Central memory CD8-positive, alpha-beta T cell (primary cell): ENCODE data around the gene ZNF526.
A peak's percentile ranks its signal among the peaks of the same experiment; 100 is the strongest.

ENCODE experiments used
- ATAC-seq: fragments of 150-1000 bp; cut with Tn5 transposase; replicated peaks from 2 replicates; pipeline ENCODE4 v1.10.0; 2022; ENCODE audit warnings: mild to moderate bottlenecking, moderate FRiP score, moderate number of reproducible peaks; ENCODE audit not compliant: poor library complexity, severe bottlenecking; ENCODE audit errors: extremely low read depth
- DNase-seq, 2 donors: peaks; one replicate each; pipeline ENCODE4 v3.0.0; 2021; ENCODE audit warnings: low spot score in 2 of 2
- H3K27ac Mint-ChIP-seq: one replicate; pipeline ENCODE4 v1.8.0; 2022; ENCODE audit warnings: low read depth, mild to moderate bottlenecking, moderate library complexity, mixed read lengths
- H3K27me3 Mint-ChIP-seq: one replicate; pipeline ENCODE4 v1.8.0; 2022; ENCODE audit warnings: mixed read lengths
- H3K36me3 Mint-ChIP-seq: one replicate; pipeline ENCODE4 v1.8.0; 2022; ENCODE audit warnings: mild to moderate bottlenecking, moderate library complexity, mixed read lengths; ENCODE audit not compliant: insufficient read depth
- H3K4me1 Mint-ChIP-seq: one replicate; pipeline ENCODE4 v1.8.0; 2022; ENCODE audit warnings: mixed read lengths
- H3K4me3 Mint-ChIP-seq: one replicate; pipeline ENCODE4 v1.8.0; 2022; ENCODE audit warnings: mild to moderate bottlenecking, moderate library complexity, mixed read lengths
- H3K9me3 Mint-ChIP-seq: one replicate; pipeline ENCODE4 v1.8.0; 2022; ENCODE audit warnings: mixed read lengths

ZNF526 gene

DNA sequence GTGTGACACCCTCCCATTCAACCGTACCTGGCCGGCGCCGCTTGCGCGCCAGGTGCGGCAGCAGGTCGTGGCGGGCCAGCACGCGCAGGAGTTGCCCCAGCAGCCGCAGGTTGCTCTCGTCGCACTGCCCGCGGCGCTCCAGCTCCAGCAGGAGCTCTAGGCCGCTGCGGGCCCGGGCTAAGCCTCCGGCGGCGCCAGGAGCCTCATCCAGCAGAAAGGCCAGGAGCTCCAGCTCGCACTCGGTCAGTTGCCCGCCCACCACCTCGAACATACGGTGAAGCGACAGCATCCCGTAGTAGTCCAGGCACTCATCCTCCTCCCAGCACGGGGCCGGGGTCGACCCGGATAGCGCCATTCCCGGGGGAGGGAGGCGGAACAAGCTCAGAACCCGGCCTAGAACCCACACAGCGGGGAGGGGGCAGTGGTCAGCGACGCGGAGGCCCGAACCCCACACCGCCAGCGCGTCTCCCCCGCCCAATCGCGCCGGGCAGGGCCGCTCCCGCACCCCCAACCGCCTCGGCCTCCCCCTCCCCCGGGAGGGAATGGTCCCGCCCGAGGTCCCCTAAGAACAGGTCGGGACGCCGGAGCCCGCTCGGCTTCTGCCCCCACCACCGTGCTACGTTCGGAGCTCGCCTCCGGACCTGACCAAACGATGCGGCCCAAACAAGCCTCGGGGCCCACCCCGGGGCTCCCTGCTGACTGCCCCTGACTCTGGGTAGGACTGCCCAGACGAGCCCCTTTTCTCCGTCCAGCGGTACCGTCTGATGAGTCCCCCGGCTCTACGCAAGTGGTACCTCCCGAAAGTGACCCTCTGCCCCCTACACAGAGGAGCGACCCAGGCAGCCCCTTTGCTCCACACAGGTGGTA, 3.2 kb upstream of the ZNF526 start:
- H3K36me3 Mint-ChIP-seq: peaks cover 52% of the 10 kb centered on the region
- DNase-seq: peak in 1 of 2 donors; percentile 23
- no peaks in the 10 kb centered on the region for H3K9me3 Mint-ChIP-seq
- peaks cover 72% of the 10 kb centered on the region for H3K4me1 Mint-ChIP-seq
- H3K27me3 Mint-ChIP-seq: no peaks in the 10 kb centered on the region
- no peak for ATAC-seq
- H3K4me3 Mint-ChIP-seq: peak overlapping the region; percentile 96
- H3K27ac Mint-ChIP-seq: peak overlapping the region; percentile 97

DNA sequence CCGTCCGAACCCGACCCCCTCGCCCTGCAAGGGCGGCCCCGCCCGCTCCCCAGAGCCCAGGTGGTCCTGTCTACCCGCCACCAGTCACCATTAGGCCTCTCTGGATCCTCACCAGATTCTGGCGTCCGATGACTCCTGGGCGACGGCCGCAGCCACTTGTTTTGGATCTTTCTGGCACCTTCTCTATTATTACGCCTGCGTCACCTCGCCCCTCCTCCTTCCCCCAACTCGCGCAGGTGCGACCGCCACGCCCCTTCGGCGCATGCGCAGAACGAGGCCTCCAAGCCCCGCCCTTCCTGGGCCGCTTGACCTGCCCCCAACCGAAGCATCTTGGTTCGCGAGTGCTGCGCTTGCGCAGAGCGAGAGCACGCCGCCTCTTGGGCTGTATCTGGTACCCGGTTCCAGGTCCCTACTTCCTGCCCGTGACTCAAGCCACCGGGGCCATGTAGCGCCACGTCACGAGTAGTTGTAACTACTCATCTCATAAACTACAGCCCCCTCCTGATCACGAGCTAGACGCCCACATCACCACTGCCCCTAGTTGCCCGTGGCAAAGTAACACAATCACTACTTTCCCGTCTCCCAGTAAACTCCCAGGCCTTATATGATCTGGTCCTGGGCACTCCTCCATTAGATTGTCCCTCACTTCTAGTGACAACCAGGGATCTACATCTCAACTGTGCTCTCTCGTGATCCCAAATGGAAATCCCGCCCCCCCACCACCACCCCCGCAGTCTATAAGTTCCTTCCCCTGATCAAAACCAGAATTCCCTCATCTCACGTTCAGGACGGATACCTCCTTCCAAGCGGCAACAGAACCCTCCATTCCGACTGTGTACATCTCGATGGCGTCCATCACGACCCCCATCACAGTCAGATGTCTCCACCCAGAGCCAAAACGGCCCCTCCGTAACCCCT, 2.3 kb upstream of the ZNF526 start, which contains the start of gene DEDD2:
Gene DEDD2 (minus strand): TSS at position 158 of the 918 bp plus-strand sequence. CDS start 670 bp downstream, outside the sequence.
- Mint-ChIP-seq H3K4me1 (peaks cover 76% of the 10 kb centered on the region), H3K36me3 (peaks cover 43% of the 10 kb centered on the region), H3K4me3 (peak within 1 kb of the TSS; percentile 96), H3K27ac (peak within 1 kb of the TSS; percentile 97), H3K9me3 (no peaks in the 10 kb centered on the region), H3K27me3 (no peaks in the 10 kb centered on the region)
- peak; percentile 74 for ATAC-seq
- DNase-seq: peak; percentile 100

DNA sequence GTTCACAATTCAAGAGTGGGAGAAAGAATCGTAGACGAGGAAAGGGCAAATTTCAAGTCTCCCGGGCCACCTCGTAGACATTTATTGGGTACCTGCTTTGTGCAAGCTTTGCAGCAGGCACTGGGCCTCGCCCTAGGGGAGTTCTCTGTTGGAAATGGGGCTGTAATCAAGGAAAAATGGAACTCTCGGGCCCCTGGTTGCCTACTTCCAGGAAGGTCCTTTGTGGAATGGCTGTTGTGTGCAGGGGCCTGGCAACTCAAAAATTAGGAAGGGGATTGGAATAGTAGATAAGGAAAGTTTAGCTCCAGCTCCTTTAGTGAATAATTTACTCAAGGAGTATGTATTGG, 612 bp downstream of the ZNF526 start:
- DNase-seq: no peak
- Mint-ChIP-seq H3K27me3 (no peaks in the 10 kb centered on the region), H3K9me3 (no peaks in the 10 kb centered on the region), H3K36me3 (peaks cover 34% of the 10 kb centered on the region), H3K4me1 (peaks cover 52% of the 10 kb centered on the region), H3K27ac (peak overlapping the region; percentile 95), H3K4me3 (peak overlapping the region; percentile 95)
- ATAC-seq: no peak

GRCh38 chr19:42224940-42225717, 5.0 kb downstream of the ZNF526 start:
- Mint-ChIP-seq H3K27me3 (no peaks in the 10 kb centered on the region), H3K4me1 (peaks cover 41% of the 10 kb centered on the region), H3K4me3 (no peak overlapping the region), H3K9me3 (no peaks in the 10 kb centered on the region), H3K36me3 (peaks cover 19% of the 10 kb centered on the region), H3K27ac (no peak overlapping the region)
- DNase-seq (no peak), ATAC-seq (no peak)

- ATAC-seq (no peak), DNase-seq (no peak)
- Mint-ChIP-seq H3K4me1 (peaks cover 34% of the 10 kb centered on the region), H3K36me3 (peaks cover 22% of the 10 kb centered on the region), H3K27ac (no peak overlapping the region), H3K9me3 (no peaks in the 10 kb centered on the region), H3K27me3 (no peaks in the 10 kb centered on the region), H3K4me3 (no peak overlapping the region)
These were observed 5.7 kb downstream of the ZNF526 start for GRCh38 chr19:42225718-42226292.

DNA sequence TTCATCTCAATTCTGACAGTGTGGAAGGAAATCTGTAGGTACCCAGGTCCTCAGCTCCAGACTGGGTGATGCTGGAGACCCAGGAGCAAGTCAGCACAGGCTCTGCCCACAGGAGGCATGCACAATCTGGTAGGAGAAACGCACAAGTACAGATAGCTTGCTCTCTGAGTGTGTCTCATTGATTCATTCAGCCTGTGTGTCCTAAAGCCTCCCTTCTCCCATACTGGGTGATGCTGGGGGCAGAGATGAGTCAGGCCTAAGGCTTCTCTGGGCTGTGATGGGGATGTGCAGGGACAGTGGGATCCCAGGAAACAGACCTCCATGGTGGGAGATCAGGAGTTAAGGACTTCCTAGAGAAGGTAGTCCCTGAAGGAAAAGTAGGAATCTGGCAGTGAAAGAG, 6.8 kb downstream of the ZNF526 start:
- H3K4me1 Mint-ChIP-seq: peaks cover 31% of the 10 kb centered on the region
- DNase-seq (no peak), ATAC-seq (no peak)
- H3K36me3 Mint-ChIP-seq: peaks cover 29% of the 10 kb centered on the region
- no peak overlapping the region for H3K27ac Mint-ChIP-seq
- H3K27me3 Mint-ChIP-seq: no peaks in the 10 kb centered on the region
- H3K4me3 Mint-ChIP-seq: no peak overlapping the region
- H3K9me3 Mint-ChIP-seq: no peaks in the 10 kb centered on the region

- Mint-ChIP-seq H3K4me1 (peaks cover 23% of the 10 kb centered on the region), H3K27ac (no peak overlapping the region), H3K27me3 (no peaks in the 10 kb centered on the region), H3K36me3 (peaks cover 26% of the 10 kb centered on the region), H3K9me3 (no peaks in the 10 kb centered on the region), H3K4me3 (no peak overlapping the region)
- DNase-seq (no peak), ATAC-seq (no peak)
These were observed 8.5 kb downstream of the ZNF526 start for GRCh38 chr19:42228641-42229040.

DNA sequence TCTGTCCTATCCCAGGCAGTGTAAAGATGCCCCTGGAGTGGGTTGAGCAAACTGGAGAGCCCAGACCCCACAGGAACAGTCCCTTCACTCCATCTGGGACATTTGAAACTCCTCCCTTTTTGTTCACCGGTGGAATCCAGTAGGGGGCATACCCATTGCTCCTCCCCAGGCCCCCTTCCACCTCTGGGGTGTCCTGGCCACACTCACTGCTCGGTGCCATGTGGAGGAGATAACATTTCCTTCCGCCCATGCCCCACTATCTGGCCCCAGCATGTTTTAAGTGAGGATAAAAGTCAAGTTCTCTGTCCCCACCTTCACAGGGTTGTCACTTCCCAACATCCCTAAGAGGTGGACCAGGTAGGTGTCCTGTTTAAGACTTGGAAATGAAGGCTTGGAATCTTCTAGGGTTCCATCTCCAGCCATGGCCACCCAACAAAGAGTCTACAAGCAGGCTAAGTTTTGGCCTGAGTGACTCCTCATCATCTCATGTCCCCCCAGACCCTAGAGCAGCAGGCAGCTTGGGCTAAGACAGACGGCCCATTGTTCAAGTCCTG, 9.3 kb downstream of the ZNF526 start:
- Mint-ChIP-seq H3K36me3 (peaks cover 26% of the 10 kb centered on the region), H3K27me3 (no peaks in the 10 kb centered on the region), H3K4me1 (peaks cover 27% of the 10 kb centered on the region), H3K4me3 (no peak overlapping the region), H3K9me3 (no peaks in the 10 kb centered on the region), H3K27ac (peak overlapping the region; percentile 64)
- ATAC-seq (no peak), DNase-seq (no peak)

GRCh38 chr19:42229855-42230351, 9.8 kb downstream of the ZNF526 start:
- ATAC-seq (no peak), DNase-seq (no peak)
- Mint-ChIP-seq H3K27ac (peak overlapping the region; percentile 64), H3K36me3 (peaks cover 22% of the 10 kb centered on the region), H3K4me1 (peaks cover 27% of the 10 kb centered on the region), H3K27me3 (no peaks in the 10 kb centered on the region), H3K4me3 (no peak overlapping the region), H3K9me3 (no peaks in the 10 kb centered on the region)

DNA sequence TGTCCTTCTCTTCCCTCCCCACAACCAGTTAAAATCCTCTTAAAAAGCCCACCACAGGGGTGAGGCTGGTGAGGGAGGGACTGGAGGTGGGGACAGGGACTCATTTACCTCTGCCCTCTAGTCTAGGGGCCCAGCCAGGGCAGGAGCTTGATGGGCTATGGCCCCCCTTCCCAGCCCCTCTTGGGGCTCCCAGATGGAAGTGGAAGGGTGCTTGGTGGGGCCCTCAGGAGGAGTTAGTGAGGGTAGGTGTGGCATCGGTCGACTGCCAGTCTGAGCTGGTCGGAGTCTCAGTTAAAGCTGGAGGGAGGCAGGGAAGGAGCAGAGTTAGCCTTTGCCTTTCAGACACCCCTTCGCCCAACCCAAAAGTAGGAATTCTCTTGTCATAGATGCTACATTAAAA, 10.5 kb downstream of the ZNF526 start:
- ATAC-seq (no peak), DNase-seq (no peak)
- H3K27me3 Mint-ChIP-seq: no peaks in the 10 kb centered on the region
- H3K36me3 Mint-ChIP-seq: peaks cover 28% of the 10 kb centered on the region
- H3K9me3 Mint-ChIP-seq: no peaks in the 10 kb centered on the region
- peaks cover 31% of the 10 kb centered on the region for H3K4me1 Mint-ChIP-seq
- H3K27ac Mint-ChIP-seq: no peak overlapping the region
- H3K4me3 Mint-ChIP-seq: no peak overlapping the region

DNA sequence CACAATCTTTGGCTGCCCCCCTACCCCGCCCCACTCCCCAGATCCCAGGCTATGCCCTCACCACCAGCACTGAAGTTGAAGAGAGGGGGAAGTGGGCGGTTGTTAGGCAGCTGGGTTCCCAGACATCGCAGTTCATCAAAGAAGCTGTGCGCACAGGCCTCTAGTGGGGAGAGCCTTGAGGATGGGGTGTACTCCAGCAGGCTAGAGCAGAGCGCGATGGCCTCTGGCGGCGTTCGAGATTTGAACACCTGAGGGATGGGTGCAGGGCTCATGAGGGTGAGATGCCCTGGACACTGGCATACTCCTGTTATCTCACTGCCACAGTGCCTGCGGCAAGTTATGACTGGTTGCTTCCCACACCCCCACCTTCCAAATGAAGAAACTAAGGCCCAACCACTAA, 12.3 kb downstream of the ZNF526 start:
- Mint-ChIP-seq H3K36me3 (peaks cover 37% of the 10 kb centered on the region), H3K27ac (no peak overlapping the region), H3K4me1 (peaks cover 28% of the 10 kb centered on the region), H3K9me3 (no peaks in the 10 kb centered on the region), H3K27me3 (no peaks in the 10 kb centered on the region), H3K4me3 (no peak overlapping the region)
- ATAC-seq: no peak
- no peak for DNase-seq
